SHP77 (cell line): ENCODE results near the gene KCNH2.

Experiments
- DNase-seq, 2 experiments: peaks; one replicate each; lab custom pipeline; 2025; lab: John Stamatoyannopoulos, UW

KCNH2 gene

DNA sequence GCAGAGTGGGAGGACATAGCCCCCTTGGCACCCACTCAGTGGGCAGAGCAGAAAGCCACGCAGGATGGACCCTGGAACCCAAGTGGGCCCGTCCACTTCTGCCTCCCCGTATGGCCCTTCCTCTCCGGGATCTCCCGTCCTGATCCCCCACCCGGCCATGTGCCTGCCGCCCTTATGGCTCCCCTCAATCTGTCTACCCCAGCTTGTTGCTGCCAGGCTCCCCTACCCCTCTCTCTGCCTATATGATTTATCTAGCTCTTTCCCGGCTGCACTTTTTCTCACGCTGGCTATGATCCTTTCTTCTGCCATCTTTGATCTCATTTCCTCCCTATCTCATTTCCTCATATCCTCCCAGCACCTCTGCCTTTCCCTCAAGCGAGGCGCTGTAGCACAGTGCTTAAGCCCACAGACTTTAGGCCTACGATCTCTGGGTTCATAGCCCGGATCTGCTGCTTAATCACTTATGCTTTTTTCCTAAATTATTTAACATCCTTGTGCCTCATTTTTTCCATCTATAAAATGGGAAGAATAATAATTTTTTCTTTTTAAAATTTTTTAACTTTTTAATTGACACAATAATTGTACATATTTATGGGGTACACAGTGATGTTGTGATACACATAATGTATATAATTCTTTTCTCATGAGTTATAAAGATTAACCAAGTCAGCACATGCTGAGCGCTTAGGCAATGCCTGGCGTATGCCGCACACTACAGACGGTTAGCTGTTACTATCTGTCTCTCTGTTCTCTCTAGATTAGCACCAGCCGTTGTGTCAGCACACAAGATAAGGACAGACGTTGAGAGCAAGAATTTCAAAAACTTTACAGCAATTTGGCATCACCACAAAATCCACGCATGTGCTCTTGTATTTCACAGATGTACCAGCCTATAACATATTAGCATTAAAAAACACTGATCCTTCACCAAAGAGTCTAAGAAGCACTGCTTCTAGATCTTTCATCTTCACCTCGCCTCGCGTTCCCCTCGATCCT lies 18.1 kb downstream of the KCNH2 start:
- DNase-seq = no peak

DNA sequence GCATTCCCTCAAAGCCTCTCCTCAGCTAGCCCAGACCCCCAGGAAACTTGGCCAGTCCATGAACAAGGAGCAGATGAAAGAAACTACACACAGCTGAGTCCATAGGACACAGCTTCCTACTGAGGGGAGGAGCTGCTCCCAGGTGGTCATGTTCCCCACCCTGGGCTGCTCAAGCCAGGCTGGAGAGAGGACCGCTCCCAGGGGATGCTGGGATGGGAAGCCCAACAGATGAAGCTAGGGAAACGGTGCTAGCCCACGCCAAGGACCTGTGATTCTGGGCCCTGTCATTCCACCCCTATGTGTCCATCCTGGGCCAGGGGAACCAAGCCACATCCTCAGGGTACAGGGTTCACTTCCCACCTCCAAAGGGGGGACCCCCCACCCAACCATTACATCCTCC lies 19.0 kb downstream of the KCNH2 start:
- DNase-seq = no peak

DNA sequence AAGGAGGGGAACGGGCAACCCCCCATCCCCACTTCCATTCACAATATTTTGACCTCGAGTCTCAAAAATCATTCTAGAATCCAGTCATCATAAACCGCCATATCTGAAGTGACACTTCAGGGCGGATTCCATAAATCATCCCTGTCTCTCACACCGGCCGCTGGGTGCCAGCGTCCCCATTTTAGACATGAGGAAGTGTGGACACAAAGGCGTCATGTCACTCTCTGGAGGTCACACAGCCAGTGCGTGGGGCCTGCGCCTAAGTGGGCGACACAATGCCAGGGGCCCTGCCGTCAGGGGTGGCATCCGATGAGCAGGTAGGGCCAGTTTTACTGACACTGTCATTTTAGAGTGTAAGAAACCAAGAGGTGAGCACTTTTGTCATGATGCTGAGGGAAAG lies 19.5 kb downstream of the KCNH2 start:
- DNase-seq = no peak

DNA sequence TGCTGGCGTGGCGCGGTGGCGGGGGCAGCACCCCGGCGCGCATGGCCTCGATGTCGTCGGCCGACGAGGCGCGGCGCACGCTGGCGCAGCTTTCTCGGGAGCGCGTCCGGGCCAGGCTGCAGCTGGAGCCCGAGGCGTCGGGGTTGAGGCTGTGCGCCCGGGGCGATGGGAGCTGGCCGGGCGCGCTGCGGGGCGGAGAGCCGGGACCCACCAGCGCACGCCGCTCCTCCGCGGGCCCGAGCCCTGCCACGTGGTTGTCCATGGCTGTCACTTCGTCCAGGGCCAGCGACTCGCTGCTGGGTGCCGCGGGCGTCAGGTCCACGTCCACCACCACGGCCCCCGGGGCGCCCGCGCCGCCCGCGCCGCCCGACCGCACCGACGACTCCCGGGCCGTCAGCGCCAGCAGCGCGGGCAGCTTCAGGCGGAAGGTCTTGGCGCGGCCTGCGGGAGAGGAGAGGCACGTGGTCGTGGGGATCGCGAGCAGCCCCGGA lies 20.0 kb downstream of the KCNH2 start:
- no peak for DNase-seq

DNA sequence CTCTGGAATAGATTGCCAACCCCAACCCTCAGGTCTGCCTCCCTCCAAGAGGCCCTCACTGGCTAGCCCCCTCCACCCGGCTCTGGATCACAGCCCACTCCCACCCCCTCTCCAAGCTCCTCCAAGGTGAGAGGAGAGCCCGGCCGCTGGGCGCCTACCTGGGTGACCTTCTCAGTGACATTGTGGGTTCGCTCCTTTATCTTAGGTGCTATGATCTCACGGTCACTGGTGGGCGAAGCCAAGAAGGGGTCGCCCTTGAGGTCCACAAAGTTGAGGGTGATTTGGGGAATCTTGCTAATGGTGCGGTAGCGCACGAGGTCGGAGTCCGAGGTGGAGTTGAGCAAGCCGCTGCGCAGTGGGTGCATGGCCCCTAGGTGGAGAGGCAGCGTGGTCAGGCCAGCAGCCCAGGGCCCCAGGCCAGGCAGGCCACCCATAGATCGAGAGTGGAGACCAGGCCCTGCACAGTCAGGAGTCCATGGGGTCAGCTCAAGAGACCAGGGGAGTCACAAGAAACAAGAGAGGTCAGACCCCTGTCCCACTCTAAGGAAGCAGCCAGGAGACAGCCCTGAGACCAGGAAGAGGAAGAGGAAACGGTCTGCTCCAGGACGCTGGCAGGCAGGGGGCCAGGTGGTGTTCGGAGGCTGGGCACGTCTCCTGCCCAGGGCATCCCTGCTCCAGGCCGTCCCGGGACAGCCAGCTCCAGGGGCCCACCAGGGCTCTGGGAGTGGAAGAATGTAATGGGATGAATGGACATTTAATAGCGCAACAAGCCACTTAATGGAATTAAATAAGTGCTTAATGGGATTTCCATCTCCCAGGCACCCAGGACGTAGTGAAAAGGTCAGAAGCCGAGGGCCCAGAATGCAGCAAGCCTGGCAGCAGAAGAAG lies 20.7 kb downstream of the KCNH2 start:
- DNase-seq = no peak

DNA sequence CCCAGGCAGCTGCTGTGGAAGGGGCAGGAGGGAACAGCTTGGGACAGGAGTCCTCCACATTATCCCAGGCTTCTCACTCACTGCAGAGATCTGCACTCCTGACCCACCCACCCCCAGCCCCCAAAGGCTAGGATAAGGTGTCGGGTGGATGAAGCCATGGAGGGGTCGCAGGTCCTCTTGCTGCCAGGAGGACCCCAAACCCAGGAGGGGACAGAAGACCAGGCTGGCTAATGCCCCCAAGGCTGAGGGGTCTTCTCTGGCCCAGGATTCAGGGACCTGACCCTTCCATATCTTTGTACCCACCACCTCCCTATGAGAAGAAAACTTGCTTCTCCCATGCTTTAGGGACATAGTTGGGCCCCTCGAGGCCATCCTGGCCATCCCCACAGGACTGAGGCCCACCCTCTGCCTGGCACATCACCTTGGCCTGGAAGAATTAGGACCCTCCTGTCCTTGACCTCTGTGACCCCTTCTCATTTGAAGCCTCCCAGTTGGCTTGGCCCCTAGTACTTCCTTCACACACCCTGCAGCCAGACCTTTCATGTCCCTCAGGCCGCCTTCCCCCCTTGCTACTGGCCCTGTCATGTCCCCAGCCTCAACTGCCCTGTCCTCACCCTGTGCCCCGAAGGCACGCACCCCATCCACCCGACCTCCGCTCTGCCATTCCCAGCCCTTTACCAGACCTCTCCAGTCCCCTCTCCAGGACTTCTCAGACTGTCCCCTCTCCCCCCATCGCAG lies 21.6 kb downstream of the KCNH2 start:
- no peak for DNase-seq

DNA sequence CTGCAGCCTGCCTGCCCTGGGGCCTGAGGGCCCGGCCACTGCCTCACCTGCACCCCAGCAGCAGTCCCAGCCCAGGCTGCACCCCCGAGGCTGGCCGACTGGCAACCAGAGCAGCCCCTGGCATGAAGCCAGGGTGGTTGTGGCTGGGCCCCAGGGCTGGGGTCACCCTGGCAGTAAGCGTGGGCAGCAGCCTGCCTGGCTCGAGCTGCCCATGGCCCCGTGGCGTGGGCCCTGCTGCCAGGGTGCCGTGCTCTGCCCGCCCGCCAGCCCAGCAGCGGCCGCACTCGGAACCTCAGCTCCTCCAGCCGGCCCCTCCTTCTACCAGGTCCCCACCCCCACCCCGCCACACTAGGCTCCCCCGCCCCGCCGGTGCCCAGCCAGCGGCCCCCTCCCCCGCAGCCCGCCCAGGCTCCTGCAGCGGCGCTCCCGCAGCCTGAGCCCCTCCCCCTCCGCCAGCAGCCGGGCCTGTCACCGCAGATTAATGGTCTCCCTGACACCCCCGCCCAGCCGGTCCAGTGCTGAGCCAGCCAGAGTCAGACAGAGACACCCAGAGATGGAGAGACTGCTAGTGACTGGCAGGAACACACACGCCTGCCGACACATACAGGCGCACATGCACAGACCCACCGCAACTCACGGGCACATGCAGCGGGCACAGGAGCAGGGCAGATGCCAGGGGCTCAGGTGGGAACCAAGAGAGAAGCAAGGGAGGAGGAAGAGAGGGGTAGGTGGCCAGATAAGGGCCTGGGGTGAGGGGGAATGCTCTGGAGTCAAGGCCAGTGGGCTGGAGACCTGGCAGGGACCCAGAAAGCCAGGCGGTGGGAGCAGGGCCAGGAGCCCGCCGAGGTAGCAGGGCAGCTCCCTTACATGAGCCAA lies 22.4 kb downstream of the KCNH2 start:
- peak; percentile 32 to 42 for DNase-seq

DNA sequence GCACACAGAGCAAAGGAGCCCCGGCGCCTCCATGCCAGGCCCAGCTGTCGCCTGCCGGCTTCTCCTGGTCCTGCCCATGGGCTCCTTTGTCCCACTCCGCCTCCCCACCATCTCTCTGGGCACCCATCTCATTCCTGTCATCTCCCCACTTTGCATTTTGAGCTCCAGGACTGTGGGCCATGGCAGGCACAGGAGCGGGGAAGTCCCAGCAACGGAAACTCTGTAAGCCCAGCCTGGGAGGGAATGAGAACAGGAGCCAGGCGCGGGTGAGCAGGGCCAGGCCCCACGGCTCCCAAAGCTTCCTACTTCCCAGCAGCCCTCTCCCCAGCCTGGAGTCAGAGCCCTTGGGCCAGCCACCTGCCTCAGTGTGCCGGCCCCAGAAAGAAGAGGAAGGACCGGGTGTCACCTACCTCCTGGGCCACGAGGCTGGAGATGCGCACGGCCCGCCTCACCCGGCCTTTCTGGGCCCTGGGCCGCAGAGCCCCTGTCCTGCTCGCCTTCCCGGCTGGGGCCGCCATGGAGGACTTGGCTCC lies 23.1 kb downstream of the KCNH2 start:
- DNase-seq = no peak

DNA sequence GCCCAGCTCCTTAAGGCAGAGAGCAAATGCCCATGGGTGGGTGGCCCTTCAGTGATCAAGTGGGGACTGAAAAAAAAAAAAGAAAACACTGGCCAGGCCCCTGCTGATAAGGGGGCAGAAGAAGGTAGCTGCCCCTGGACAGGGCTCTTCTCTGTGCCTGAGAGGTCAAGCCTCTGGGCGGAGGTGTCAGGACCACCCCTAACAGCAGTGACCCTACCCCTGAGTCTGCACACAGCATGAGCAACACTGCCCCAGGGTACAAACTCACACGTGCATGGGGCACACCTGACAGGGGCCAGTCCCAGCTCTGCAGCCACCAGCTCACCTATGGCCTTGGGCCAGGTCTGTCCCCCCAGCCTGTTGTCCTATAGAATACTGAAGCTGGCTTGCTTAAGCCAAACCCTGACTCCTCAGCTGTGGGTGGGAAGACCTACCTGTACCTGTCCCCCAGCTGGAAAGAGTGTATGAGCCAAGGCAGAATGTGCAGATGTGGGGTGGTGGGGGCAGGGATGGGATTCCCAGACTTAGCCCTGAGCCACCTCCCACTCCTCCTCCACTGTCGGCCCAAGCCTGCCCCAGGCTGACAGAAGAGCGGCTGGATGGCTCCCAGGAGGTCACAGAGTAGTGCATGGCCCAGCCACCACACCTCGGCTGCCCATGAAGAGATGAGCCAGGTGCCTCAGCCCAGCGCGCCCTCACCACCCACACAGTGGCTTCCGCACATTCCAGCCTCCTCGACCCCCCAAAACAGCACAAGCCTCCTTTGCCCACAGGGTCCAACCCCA lies 23.7 kb downstream of the KCNH2 start:
- DNase-seq = no peak

DNA sequence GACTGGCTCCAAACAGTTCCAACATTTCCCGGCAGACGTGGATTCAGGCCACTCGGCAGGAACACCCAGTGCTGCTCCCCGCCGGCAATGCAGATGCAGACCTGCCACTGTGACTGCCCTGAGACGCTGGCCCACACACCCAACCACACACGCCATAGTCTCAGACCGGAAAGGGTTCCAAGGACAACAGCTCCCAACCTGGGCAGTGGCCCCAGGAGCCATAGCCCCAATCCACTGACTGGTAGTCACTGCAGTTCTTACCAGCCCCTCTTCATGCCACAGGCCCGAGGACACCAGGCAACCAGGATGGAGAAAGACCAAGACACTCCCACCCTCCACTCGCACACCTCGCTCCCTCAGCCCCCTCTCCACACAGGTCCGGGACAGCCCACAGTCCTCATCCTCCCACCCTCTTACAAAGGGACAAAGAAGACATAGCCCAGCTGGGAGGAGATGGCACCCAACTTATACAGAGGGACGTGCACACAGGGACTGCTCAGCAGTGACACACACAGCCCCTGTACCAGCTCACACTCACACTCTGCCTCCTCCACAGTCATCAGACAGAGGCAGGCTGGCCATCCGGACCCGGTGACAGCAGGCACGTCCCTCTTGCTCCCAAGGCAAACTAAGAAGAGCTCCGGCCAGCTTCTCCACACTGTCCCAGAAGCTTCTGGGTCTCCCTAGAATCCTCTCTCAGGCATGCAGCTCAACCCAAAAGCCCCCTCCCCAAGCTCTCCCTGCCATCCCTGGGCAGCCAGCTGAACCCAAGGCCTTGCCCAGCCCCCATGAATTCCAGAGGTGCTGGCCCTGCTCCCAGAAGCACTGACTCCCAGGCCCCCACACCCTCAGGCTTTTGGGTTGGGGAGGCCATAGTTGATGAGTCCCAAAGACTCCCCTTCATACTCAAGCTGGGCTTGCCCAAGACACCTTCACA lies 24.8 kb downstream of the KCNH2 start:
- no peak for DNase-seq

DNA sequence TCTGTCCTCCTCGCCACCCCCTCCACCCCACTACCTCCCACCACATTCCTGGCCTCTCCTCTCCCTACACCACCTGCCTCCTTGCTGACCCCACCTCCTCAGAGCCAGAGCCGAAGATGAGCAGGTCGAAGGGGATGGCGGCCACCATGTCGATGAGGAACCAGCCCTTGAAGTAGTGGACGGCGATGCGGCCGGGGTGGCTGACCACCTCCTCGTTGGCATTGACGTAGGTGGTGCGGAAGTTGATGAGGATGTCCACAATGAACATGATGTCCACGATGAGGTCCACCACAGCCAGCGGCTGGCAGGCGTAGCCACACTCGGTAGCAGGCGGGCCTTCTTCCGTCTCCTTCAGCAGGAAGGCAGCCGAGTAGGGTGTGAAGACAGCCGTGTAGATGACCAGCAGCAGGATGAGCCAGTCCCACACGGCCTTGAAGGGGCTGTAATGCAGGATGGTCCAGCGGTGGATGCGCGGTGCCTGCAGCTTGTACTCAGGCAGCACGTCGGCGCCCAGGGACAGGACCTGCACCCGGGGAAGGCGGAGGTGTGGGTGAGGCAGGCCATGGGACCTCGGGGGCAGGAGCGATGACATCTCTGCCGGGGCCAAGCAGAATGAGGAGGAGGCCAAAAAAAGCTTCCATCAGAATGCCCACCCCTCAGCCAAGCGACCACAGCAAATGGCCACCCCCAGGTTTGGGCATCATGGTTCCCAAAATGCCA lies 25.6 kb downstream of the KCNH2 start:
- no peak for DNase-seq

DNA sequence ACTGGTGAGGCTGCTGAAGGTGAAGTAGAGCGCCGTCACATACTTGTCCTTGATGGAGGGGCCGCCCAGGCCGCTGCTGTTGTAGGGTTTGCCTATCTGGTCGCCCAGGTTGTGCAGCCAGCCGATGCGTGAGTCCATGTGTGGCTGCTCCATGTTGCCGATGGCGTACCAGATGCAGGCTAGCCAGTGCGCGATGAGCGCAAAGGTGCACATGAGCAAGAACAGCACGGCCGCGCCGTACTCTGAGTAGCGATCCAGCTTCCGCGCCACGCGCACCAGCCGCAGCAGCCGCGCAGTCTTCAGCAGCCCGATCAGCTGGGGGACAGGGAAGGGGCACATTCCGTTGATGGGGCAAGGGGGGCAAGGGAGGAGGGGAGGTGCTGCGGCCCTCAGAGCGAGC lies 26.6 kb downstream of the KCNH2 start:
- no peak for DNase-seq

DNA sequence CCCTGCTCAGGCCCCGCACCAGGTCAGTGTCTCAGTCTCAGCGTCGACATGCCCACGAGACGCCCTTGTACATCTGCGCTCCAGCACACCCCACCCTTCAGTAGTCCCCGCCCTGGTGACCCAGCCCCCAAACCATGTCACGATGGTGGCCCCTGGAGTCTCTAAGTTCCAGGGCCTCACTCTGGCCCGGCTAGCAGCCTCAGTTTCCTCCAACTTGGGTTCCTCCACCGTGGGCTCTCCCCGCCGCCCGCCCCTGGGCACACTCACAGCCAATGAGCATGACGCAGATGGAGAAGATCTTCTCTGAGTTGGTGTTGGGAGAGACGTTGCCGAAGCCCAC lies 27.0 kb downstream of the KCNH2 start:
- DNase-seq = no peak

DNA sequence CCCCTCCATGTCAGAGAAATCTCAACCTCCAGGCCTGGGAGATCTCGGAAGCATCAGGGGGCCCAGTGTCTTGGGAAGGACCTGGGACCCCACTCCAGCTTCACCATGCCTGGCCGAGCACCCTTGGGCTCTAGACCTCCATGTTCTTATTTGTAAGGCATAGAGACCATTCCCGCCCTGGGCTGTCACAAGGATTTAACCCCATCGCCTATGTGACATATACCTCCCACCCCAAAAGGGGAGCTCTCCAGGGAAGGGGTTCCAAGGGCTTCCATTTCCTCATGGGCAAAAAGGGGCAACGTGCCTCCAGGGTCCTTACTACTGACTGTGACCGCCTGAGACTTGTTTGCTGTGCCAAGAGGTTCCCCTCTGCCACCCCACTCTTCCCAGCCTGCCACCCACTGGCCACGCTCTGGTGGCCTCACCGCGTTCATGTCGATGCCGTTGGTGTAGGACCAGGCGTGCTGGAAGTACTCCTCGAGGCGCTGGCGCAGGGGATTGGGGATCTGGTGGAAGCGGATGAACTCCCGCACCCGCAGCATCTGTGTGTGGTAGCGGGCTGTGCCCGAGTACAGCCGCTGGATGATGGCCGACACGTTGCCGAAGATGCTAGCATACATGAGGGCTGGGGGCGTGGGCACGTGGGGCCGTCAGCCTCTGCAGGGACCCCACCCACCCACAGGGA lies 27.5 kb downstream of the KCNH2 start:
- no peak for DNase-seq

DNA sequence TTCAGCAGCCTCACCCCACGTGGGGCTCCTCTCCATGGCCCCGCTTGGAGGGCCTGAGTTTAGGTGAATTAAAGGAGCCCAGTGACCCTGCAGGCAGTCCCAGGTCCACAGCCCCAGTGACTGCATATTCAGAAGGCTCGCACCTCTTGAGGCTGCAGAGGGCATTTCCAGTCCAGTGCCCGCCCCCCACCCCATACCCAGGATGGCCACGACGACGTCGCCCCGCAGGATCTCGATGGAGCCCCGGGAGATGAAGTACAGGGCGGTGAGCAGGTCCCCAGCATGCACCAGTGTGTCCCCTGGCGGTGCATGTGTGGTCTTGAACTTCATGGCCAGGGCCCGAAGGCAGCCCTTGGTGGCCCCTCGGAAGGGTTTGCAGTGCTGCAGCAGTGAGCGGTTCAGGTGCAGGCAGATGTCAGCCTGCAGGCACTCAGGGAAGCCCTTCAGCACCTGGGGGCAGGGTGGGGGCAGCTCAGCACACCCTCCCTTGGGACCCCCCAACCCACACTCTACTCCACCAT lies 28.1 kb downstream of the KCNH2 start:
- DNase-seq = no peak

DNA sequence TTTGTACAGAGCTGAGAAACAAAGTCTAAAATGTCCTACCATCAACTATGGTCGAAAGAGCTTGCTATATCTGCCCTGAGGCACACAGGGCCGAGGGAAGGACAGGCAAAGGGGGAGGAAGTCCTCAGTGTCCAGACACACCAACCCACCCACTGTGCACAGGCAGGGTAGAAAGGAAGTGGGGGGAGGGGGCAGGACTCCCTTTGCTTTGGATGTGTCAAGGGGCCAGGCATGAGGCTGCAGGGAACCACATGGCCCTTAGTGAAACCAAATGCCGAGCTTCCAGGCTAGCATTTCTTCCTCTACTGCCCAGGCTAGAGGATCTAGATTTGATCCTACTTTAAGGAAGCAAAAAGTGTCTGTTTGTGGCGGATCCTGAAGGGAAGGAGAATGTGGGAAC lies 28.6 kb downstream of the KCNH2 start:
- DNase-seq = no peak

DNA sequence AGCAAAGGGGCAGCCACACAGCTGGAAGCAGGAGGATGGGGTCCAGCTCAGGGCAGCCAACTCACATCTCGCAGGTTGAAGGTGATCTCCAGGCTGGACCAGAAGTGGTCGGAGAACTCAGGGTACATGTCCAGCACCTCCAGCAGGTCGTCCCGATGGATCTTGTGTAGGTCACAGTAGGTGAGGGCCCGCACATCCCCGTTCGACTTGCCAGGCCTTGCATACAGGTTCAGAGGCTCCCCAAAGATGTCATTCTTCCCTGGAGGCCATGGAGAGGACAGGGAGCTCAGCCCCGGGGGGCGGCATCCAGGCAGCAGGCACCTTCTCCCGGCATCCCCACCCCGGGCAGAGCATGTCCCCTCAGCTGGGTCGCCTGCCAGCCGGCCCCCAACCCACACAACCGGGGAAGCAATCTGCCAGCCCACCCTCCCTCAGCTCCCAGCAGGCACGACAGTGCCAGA lies 29.3 kb downstream of the KCNH2 start:
- DNase-seq = no peak
